GM04503 (cell line): Measurements from ENCODE around the gene CUL4A.
"Not testable (repeated sequence)": the region's sequence is repeated elsewhere in the genome, so short reads cannot be mapped to it uniquely, and the experiment has no call there.

Experiments used
- DNase-seq: peaks from one replicate; pipeline ENCODE4 v3.0.0-alpha.2; 2012; ENCODE audit warnings: low read depth

The CUL4A gene

DNA sequence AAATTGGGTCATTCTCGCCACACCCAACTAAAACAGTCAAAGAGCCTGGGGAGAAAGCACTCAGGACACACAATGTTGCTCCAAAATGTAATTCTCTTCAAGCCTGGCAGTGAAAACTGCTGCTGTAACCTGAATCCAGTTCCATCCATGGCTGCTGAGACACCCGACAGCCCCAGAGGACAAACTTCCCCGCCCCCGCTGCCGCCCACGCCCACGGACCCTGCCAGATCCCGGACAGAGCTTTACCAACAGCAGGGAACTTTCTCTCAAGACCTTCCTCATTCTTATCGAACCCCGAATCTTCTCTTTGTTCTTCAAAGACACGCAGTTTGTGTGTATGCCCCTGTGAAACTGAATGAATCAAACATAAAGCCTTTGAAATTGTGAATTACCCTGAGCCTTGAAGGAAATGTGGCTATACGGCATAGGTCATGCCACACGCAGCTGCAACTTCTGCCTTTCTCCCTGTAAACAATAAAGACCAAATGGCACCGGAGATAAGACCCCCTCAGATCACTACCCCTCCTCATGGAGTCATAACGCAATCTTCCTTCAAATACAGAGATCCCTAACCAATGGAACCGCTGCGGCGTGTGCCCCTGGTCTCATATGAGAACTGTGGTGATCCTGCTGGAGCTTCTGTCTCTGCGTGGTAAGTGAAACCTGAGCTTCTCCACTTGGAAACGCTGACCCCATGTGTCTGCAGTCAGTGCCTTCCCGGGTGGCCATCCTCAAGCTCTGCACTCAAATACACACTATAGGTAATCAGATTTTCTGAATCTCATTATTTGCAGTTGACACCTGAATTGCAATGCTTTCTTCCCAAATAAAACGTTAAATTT, 82.8 kb downstream of the CUL4A start:
- no peak for DNase-seq

DNA sequence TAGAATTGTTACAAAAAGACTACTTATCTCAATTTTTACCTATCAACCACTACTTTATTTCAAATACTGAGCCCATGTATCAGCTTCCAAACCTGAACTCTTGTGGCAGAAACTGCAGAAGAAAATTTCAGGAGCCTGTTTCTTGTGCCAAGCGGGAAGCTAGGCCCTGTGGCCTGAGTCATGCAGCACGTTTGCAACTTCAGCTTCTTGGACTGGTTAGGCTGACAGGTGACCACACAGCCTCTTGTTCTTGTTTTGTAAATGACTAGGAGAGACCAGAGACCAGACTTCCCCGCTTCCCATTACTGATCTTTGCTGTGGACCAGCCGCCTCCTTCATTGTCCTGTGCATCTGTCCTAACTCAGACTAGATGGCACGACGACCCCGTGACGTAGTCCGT, 84.3 kb downstream of the CUL4A start:
- no peak for DNase-seq

- no peak for DNase-seq
Observed at GRCh38 chr13:113295776-113296175, 86.4 kb downstream of the CUL4A start.

GRCh38 chr13:113296823-113297369, 87.5 kb downstream of the CUL4A start, which contains the start of gene LAMP1:
Gene LAMP1 (plus strand): TSS chr13:113297239. CDS start chr13:113297435, 196 bp downstream.
- DNase-seq, result peak; percentile 72

- no peak for DNase-seq
Observed at GRCh38 chr13:113297370-113298042, 88.1 kb downstream of the CUL4A start.

GRCh38 chr13:113298043-113298945, 88.9 kb downstream of the CUL4A start:
- no peak for DNase-seq

DNA sequence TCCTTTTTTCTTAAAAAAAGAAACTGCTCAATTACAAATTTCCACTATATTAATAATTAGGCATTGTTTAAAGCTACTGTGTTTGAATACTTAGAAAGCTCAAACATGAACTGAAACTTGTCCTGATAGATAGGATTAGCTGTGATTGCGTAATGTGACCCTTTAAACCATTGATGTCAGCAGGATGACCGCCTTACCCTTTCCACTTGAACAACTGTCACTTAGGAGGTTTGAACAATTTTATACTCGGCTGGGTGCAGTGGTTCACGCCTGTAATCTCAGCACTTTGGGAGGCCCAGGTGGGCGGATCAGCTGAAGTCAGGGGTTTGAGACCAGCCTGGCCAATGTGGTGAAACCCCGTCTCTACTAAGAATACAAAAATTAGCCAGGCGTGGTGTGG, 90.5 kb downstream of the CUL4A start:
- no peak for DNase-seq

DNA sequence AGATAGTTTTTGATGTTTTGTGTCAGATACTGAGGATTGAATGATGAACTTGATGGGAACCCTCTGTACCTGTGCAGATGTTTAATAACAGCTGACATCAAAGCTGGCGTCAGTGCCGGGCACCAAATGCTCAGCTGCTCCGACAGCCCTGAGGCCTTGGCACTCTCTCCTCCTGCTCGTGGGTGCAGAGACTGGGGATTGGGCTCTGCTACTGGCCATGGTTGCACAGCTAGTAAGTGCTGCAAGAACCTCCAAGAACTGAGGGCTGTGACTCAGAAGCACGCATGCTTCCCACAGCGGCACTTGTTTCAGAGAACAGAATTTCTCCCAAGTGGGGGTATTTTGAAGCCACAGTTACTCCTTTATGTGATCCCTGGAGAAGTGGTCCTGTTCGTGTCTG, 93.6 kb downstream of the CUL4A start:
- DNase-seq, result no peak

DNA sequence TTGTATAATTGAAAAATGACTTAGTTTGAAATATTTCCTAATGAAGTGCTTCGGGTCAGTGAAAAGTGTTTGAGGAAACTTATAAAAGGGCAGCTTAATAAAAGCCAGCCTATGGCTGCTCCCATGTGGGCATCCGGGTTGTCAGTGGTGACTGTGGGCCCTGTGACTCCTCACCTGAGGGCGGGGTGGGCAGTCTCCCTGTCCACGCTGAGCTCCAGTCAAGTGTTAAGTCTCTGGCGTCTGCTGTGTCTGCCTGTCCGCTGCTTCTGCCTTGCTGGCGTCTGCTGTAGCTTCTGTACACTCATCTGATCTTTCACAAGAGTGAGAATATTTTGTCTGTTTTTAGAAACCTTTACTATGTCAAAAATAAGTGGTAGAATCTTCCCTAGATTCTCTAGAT, 94.7 kb downstream of the CUL4A start:
- DNase-seq, result no peak

DNA sequence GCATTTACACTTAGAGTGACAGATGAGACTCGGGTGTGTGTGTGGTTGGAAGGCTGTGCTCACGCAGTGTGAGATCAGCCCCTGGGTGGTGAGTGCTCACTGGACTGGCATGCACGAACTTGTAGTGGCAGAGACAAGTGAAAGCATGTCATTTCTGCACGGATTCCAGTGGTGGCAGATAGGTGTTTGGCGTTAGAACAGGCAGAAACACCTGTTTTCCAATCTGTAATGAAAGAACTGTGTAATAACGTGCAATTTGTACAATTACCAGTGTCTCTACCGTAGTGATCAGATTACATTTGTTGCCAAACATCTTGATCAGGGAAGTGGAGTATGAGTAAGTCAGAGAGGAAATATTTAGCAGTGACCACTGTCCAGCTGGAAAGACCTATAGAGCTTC, 95.8 kb downstream of the CUL4A start:
- peak; percentile 16 for DNase-seq

- DNase-seq, result no peak
Observed at GRCh38 chr13:113307491-113307890, 98.1 kb downstream of the CUL4A start.

GRCh38 chr13:113309473-113309872, 100.1 kb downstream of the CUL4A start:
- no peak for DNase-seq

DNA sequence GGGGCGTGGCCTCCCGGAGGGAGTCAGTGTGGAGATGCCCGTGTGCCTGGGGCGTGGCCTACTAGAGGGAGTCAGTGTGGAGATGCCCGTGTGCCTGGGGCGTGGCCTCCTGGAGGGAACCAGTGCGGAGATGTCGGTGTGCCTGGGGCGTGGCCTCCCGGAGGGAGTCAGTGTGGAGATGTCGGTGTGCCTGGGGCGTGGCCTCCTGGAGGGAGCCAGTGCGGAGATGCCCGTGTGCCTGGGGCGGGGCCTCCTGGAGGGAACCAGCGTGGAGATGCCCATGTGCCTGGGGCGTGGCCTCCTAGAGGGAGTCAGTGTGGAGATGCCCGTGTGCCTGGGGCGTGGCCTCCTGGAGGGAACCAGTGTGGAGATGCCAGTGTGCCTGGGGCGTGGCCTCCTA, 104.7 kb downstream of the CUL4A start:
- not testable (repeated sequence) for DNase-seq

- not testable (repeated sequence) for DNase-seq
Observed at GRCh38 chr13:113314895-113315470, 105.6 kb downstream of the CUL4A start.

DNA sequence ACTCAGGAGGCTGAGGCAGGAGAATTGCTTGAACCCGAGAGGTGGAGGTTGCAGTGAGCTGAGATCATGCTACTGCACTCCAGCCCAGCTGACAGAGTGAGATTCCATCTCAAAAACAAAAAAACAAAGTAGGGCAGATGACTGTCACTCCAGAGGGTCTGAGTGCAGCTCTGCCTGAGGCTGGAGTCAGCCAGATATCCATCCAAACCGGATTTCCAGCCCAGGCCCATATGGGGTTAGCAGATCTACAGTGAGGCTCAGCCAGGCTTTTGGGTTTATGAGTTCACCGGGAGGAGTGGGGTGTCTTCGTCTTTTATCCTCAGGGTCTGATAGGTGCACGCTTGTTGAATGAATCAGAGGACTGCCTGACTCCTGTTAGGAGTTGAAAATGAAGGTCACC, 106.6 kb downstream of the CUL4A start:
- DNase-seq, result no peak
